NCI-H1092 treated with DMSO at 0.1 percent for 48 hours (cell line): ENCODE results near the gene AATK.
A peak's percentile ranks its signal among the peaks of the same experiment; 100 is the strongest.

ENCODE experiments used
- DNase-seq: peaks from one replicate; lab custom pipeline; 2025; lab: John Stamatoyannopoulos, UW

The AATK gene

GRCh38 chr17:81111066-81111465, 55.0 kb downstream of the AATK start:
- DNase-seq = no peak

GRCh38 chr17:81110488-81111040, 55.5 kb downstream of the AATK start:
- no peak for DNase-seq

GRCh38 chr17:81109957-81110356, 56.1 kb downstream of the AATK start:
- no peak for DNase-seq

DNA sequence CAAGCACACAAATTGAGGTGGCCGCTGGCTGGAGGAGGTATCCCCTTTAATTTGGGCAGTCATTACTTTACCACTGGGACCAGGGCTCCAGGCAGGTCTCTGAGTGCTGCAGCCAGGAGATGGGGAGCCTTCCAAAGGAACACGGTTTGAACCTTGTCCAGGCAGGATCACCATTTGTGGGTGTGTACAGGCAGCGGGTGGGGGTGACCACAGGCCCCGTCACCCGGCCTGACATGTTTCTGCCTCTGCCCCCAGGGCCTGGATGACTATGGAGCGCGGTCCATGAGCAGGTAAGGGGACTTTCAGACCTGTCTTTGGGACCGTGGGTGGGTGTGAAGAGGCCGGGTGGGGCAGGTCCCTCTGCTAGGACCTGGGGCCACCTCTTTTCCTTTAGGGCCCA, 57.8 kb downstream of the AATK start:
- DNase-seq = no peak

DNA sequence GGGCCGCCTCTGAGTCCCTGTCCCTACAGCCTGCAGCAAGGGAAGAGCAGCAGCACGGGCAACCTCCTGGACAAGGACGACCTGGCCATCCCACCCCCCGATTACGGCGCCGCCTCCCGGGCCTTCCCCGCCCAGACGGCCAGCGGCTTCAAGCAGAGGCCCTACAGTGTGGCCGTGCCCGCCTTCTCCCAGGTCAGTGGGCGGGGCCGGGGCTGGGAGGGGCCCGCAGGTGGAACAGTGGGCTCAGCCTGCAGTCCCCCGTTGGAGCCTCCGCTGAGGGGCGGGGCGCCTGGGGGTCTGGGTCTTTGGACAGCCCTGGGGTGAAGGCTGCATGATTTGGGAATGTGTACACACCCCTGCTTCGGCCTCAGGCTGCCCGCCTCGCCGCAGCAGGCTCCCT, 59.3 kb downstream of the AATK start:
- no peak for DNase-seq

GRCh38 chr17:81103379-81103778, 62.6 kb downstream of the AATK start:
- no peak for DNase-seq

GRCh38 chr17:81102869-81103268, 63.2 kb downstream of the AATK start:
- DNase-seq = no peak

DNA sequence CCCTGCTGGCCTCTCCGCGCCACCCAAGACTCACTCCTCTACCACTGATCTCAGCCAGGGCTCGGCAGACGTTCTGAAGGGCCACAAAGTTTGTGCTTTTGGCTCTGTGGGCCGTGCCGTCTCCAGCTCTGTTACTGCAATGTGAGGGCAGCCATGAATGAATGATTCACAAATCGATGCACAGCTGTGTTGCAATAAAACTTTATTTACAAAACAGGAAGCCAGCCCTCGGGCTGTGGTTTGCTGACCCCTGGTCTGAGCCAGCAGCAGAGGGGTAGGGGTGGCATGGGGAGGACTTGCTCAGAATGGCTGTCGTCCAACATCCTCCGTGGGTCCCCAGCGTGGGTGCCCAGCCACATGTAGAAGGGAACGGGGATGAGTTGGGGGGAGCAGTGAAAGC, 63.7 kb downstream of the AATK start:
- no peak for DNase-seq

DNA sequence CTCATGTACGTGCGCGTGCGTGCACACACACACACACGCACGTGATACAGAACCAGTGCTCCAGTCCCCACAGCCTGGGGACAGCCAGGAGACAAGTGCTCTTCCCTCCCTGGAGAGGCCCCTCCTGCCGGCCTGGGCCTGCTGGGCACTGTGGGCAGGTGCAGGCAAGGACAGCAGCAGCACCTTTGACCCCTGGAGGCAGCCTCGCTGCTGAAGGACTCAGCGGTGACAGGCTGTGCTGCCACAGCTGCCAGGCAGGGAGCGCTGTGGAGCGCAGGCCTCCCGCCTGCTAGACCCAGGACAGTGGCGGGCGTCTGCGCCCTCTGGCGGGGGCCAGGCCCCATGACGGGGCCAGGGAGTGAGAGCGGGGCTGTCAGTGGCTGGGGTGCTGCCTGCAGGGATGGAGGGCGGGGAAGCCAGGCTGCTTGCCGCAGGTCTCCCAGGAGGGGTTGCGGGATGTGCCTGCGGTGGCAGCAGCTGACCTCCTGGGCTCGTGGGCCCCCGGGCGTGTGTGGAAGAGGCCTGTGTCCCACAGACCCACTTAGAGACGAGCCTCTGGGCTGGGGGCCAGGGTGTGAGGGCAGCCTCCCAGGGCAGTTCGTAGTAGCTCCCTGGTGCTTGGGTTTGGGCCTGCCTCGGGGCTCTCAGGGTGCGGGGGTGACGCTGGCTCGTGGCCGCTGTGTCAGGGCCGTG, 64.3 kb downstream of the AATK start:
- DNase-seq = peak; percentile 59

- DNase-seq = no peak
Observed at GRCh38 chr17:81100668-81101067, 65.4 kb downstream of the AATK start.

DNA sequence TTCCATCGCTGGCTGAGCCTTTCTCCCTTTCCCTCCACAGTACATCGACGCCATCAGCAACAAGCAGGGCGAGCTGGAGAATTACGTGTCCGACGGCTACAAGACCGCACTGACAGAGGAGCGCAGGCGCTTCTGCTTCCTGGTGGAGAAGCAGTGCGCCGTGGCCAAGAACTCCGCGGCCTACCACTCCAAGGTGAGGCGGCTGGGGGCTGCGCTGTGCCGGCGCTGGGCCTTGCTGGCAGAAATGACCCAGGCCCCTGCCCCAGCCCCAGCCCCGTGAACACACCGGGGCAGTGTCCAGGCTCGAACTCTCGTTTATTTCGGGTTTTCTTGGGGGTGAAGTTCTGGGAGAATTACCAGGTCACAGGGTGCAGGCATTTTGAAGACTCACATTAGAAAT, 66.1 kb downstream of the AATK start:
- DNase-seq = no peak

DNA sequence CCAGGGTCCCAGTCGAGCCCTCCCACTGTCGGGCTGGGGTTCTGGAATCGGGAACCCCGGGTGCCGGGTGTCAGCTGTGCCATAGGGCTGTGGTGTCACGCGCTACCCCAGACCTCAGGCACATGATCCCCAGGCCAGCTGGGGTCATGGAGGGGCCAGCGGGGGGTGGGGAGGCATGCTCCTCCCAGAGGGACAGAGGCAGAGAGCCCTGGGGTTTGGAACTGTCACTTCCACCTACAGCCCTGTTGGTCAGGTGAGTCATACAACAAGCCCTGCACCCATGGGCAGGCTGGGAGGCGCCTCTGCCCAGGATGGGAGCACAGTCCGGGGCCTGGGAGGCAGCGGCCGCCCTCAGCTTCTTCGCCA, 68.1 kb downstream of the AATK start:
- DNase-seq = no peak

GRCh38 chr17:81097134-81097942, 68.7 kb downstream of the AATK start:
- no peak for DNase-seq

DNA sequence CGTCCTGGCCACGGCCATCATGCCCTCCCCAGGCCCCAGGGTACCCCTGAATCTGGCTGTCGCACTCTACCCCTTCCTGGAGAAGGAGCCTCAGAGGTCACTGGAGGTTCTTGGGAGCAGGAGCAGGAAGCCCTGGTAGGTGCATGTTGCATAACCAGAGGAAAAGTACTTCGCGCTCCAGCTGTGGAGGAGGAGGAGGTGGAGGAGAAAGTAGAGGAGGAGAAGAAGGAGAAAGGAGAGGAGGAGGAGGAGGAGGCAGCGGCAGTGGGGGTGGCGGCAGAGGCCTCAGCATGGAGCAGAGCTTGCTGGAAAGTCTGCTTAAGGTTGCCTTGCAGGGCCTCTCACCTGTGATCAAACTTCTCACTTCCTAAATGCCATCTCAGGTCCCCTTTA, 69.3 kb downstream of the AATK start:
- DNase-seq = no peak

DNA sequence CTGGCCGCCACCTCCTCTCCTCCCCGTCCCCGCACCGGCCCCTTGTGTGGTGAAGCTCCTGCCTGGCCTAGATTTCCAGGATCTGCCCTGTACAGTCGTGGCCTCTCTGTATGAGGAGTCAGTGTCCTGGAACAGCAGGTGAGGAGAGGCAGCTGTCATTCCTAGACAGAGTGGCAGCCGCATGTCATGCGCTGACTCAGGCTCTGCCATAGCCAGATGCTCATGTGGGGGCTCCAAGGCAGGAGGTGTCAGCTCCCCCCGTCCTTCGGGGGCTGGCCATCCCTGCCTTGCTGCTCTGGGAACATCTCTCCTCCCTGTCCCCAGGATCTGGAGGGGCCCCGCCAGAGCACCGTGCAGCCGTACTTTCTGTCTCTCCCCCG, 70.6 kb downstream of the AATK start:
- DNase-seq = no peak

GRCh38 chr17:81094509-81095382, 71.3 kb downstream of the AATK start:
- DNase-seq = peak; percentile 77

DNA sequence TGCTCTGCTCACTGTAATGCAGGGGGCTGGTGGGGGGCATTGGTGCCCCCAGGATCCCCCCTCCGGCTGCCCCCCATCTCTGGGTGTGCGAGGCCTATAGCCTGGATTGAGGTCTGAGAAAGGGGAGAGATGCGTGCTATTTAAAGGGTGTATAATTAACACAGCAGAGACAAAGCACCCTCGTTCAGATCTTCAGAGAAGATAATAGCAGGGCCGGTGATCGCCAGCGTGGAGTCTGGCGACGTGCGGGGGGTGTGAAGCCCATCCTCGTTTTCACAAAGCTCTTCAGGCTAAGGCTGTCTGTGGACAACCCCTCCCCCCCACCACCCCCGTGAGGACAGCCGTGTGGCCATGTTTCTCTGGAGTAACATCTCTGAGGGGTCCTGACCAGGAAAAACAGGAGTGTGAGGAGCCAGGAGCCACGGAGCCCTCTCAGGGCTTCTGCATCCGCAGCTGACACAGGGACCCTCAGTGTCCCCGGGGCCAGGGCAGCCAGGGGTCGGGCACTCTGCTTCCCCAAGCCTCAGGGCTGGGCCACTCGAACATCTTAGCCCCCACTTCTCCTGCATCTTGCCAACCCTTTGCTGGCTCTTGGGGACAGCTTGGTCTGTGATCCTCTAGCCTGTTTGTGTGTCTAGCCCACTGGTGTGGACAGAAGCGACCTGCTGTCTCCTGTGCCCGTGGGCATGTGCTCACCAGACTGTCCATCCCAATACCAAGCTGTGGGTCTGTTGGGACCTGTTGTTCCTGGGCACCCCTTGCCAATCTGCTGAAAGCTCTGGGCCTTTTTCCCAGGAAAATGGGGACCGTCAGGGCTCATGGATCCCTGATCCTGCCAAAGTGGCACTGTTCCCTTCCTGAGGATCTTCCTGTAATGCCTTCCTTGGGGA, 72.2 kb downstream of the AATK start:
- no peak for DNase-seq

- DNase-seq = no peak
Observed at GRCh38 chr17:81092518-81093095, 73.4 kb downstream of the AATK start.

DNA sequence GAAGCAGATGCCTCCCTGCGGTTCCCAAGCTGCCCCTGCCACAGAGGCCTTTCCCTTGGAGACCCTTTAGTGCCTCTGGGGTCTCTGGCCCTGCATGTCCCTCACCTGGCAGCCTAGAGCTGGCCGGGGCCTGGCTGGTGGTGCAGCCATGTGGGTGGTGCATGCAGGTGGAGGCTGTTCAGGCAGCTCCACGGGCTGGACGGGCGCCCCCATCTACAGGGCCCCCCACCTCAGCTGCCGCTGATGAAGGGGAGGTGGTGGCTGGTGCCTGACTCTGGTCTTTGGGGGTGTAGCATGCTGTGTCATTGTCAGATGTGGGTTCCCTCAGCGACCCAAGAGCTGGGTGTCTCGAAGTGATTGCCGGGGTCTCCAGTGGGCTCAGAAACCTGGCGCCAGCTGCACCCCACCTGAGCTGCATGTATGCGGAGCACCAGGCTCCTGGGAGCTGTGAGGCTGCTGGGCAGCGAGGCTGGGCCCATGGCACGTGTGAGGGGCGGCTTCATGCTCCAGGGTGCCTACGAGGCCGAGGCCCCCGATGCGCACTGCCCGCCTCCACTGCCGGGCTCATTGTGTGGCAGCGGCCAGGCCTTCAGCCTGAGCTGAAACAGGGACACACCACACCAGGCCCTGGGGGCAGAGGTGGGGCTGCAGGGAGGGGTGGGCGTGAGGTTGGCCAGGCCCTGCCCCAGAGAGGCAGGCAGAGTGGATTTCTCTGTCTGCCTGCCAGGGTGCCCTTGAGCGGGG, 74.1 kb downstream of the AATK start:
- DNase-seq = no peak

- DNase-seq = no peak
Observed at GRCh38 chr17:81091154-81091553, 74.9 kb downstream of the AATK start.
